ENCODE measurements around the gene CCT4.
A peak's percentile ranks its signal among the peaks of the same experiment; 100 is the strongest.
"Not testable (repeated sequence)": the region's sequence is repeated elsewhere in the genome, so short reads cannot be mapped to it uniquely, and the experiment has no call there.

CCT4 gene, protein sequence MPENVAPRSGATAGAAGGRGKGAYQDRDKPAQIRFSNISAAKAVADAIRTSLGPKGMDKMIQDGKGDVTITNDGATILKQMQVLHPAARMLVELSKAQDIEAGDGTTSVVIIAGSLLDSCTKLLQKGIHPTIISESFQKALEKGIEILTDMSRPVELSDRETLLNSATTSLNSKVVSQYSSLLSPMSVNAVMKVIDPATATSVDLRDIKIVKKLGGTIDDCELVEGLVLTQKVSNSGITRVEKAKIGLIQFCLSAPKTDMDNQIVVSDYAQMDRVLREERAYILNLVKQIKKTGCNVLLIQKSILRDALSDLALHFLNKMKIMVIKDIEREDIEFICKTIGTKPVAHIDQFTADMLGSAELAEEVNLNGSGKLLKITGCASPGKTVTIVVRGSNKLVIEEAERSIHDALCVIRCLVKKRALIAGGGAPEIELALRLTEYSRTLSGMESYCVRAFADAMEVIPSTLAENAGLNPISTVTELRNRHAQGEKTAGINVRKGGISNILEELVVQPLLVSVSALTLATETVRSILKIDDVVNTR

DNA sequence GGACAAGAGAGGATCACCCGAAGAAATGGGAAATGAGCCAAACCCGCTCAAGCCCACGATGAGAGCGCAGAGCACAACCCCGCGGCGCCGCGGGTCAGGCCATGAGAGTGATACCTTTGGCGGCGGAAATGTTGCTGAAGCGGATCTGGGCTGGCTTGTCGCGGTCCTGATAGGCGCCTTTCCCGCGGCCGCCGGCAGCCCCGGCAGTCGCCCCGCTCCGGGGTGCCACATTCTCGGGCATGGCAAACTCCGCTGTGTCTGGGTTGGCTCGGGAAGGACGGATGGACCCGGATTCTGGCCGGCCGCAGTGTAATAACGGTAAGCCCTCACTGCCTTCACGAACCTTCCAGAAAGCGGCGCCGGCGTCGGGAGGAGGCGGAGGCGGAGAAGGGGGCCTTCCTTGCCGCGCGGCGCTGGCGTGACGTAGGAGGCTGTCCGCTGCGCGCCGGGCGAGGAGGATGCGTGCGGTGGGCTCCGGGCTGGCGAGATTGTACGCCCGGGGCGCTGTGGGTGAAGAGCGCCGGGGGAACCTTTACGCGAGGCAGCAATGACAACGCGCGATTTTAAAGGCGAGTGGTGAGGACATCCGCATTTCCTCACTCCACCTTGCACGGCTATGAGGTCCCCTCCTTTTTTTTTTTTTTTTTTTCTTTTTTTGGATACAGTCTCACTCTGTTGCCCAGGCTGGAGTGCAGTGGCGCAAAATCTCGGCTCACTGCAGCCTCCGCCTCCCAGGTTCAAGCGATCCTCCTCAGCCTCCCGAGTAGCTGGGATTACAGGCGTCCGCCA, at the start of gene CCT4:
TSS of gene CCT4 (minus strand) at position 390 of the 789 bp plus-strand sequence. CDS start at position 241, 149 bp downstream.
- FAIRE-seq (peak; percentile 79), DNase-seq (ENCODE audit: extremely low spot score, insufficient read length, low read depth) (peak; percentile 78)

DNA sequence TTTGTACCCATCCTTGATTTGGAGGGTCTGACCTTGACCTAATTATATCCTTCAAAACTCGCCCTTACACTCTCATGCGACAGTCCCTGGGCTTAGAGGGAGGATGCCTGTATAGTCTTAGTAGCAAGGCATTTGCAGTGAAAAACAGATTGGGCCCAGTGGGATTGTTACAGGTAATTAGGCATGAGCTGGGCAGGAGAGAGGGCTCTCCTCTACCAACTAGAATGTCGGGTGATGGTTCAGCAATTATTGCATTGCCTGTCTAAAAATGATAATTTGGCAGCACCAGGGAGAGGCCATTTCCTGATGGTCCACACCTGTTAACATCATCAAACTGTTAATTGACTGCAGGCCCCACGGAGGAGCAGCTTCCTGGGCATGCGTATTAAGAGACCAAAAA, 49.4 kb upstream of the CCT4 start:
- FAIRE-seq (no peak), DNase-seq (ENCODE audit: extremely low spot score, insufficient read length, low read depth) (no peak)

DNA sequence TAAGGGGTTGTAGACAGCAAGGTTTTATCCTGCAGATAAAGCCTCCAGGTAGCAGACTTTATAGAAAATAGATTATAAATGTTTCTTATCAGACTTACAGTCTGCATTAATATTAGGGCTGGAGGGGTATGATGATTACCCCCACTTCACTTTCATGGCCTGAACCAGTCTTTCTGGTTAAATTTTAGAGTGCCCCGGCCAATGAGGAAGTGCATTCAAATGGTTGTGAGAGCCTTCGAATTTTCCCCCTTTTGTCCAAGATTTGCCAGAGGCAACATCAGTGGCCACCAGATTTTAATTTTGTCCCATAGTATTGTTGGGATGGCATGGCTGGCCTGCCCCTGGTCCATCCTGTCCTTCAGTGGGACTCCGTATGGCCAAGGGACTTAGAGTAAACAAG, 48.6 kb upstream of the CCT4 start:
- DNase-seq (ENCODE audit: extremely low spot score, insufficient read length, low read depth) = no peak

GRCh38 chr2:61928826-61929461, 40.5 kb upstream of the CCT4 start:
- DNase-seq (ENCODE audit: extremely low spot score, insufficient read length, low read depth) (no peak), FAIRE-seq (no peak)

More for the DNA sequence above, 48.6 kb upstream of the CCT4 start:
- FAIRE-seq = no peak

DNA sequence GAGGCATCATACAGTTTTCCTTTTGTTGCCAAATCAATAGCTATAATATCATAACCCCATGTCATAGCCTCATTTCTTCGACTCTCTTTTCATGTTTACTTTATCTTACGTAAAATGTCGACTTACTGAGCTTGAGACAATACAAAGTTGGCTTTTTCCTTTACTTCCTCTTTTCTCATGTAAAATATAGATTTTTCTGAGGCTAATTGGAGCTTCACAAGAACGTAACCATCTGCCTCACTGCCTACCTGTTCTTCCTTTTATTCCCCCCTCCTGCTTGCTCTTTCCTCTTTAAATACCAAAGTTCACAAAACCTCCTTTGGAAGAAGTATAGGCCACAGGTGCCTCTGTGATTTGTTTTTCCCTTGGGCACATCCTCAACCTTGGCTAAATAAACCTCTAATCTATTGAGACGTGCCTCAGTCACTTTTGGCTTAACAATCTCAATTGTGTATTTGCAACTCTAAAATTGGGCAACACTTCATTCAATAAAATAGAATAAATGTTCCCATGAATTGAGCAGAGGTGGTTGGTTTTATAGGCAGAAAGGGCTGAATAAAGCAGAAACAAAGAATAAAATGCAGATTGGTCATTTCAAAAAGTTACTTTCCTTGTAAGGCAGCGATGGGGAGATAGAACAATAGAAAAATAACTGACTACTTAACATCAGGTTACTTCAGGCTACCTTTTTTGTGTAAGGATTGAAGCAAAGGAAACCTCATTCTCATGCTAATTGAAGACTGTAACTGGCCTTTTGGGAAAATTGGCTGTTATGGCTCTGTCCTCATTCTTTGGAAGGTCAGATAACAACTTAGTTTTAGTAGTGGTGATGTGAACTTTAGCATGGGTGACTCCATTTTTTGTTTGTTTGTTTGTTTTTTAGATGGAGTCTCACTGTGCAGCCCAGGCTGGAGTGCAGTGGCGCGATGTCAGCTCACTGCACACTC, 38.3 kb upstream of the CCT4 start:
- FAIRE-seq = no peak
- no peak for DNase-seq (ENCODE audit: extremely low spot score, insufficient read length, low read depth)

- DNase-seq (ENCODE audit: extremely low spot score, insufficient read length, low read depth) (no peak), FAIRE-seq (no peak)
Measured at GRCh38 chr2:61924895-61925663, 36.6 kb upstream of the CCT4 start.

GRCh38 chr2:61922714-61923113, 34.3 kb upstream of the CCT4 start:
- FAIRE-seq = no peak

DNA sequence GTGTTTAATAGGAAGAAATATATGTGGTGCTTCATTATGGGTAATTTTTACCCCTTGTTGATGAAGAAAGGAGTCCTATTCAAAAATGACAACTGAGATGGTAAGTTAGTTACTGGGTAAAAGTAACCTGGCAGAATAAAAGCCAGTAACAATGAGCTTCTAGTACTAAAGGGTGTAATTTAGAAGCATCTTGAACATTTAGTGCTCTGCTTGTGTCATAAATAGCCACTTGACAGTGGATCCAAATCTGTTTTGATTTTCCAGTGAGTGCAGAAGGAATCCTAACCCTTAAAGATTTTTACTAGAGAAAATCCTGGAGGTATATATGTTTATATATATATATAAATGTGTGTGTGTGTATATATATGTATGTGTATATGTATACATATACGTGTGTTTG, 32.1 kb upstream of the CCT4 start:
- no peak for FAIRE-seq

More at GRCh38 chr2:61922714-61923113, 34.3 kb upstream of the CCT4 start:
- no peak for DNase-seq (ENCODE audit: extremely low spot score, insufficient read length, low read depth)

DNA sequence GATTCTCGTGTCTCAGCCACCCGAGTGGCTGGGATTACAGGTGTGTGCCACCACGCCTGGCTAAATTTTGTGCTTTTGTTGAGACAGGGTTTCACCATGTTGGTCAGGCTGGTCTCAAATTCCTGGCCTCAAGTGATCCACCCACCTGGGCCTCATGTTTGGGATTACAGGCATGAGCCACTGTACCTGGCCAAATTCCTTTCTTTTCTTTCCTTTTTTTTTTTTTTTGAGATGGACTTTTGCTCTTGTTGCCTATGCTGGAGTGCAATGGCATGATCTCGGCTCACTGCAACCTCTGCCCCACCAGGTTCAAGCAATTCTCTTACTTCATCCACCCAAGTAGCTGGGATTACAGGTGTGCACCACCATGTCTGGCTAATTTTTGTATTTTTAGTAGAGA, 26.3 kb upstream of the CCT4 start:
- DNase-seq (ENCODE audit: extremely low spot score, insufficient read length, low read depth); FAIRE-seq: not testable (repeated sequence)

More for the DNA sequence above, 32.1 kb upstream of the CCT4 start:
- DNase-seq (ENCODE audit: extremely low spot score, insufficient read length, low read depth) = no peak

- no peak for FAIRE-seq
- no peak for DNase-seq (ENCODE audit: extremely low spot score, insufficient read length, low read depth)
Measured at GRCh38 chr2:61911510-61911909, 23.1 kb upstream of the CCT4 start.

DNA sequence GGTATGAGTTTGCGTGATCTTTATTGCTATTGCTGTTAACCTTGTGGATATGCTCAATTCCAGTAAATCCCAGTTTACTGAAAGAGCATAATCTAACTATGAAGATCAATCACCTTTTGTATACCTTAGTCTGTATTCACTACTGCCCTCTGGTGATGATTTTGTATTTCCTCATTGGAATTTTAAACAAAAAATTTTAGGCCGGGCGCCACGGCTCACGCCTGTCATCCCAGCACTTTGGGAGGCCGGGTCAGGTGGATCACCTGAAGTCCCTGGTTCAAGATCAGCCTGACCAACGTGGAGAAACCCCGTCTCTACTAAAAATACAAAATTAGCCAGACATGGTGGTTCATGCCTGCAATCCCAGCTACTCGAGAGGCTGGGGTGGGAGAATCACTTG, 22.1 kb upstream of the CCT4 start:
- no peak for DNase-seq (ENCODE audit: extremely low spot score, insufficient read length, low read depth)
- FAIRE-seq = no peak

DNA sequence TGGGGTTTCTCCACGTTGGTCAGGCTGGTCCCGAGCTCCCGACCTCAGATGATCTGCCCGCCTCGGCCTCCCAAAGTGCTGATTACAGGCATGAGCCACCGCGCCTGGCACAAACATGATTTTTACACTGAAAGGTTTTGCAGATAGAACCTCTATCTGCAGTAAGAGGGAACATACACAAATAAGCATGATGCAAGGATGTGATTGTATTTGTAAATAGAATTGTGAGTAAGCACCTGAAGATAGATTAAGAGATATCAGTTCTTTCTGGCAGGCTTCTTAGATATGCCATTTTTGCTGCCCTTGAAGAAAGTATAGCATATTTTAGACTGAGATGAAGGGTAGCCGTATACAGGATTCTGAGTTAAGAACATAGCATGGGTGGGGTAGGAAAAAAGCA, 20.7 kb upstream of the CCT4 start:
- FAIRE-seq = no peak
- DNase-seq (ENCODE audit: extremely low spot score, insufficient read length, low read depth) = no peak

GRCh38 chr2:61906186-61906470, 17.7 kb upstream of the CCT4 start:
- DNase-seq (ENCODE audit: extremely low spot score, insufficient read length, low read depth) (no peak), FAIRE-seq (no peak)

GRCh38 chr2:61905372-61906185, 17.1 kb upstream of the CCT4 start, which contains the start of gene COMMD1:
COMMD1 (plus strand) TSS chr2:61905674; CDS start chr2:61905679, 5 bp downstream.
- FAIRE-seq (peak; percentile 92), DNase-seq (ENCODE audit: extremely low spot score, insufficient read length, low read depth) (peak; percentile 48)

- DNase-seq (ENCODE audit: extremely low spot score, insufficient read length, low read depth) (no peak), FAIRE-seq (no peak)
Measured at GRCh38 chr2:61900281-61900680, 11.8 kb upstream of the CCT4 start.

GRCh38 chr2:61898810-61899209, 10.4 kb upstream of the CCT4 start:
- FAIRE-seq (no peak), DNase-seq (ENCODE audit: extremely low spot score, insufficient read length, low read depth) (no peak)

- DNase-seq (ENCODE audit: extremely low spot score, insufficient read length, low read depth) (no peak), FAIRE-seq (no peak)
Measured at GRCh38 chr2:61887717-61888266, 664 bp downstream of the CCT4 start.
